Right atrium auricular region (tissue), 2 donors: Measurements from ENCODE around the gene ZNF607. TPM values are rescaled to one million over a fixed set of nuclear protein-coding genes. Genes with fewer than 3 reads are reported as not detected.

ENCODE experiments used
- DNase-seq: peaks from one replicate; pipeline ENCODE4 v3.0.0-alpha.2; 2019; ENCODE audit warnings: low spot score
- H3K27ac ChIP-seq, 2 donors: fragments of 200-600 bp; sonication (generic); 1 replicate in 1 of 2; 2 replicates in 1 of 2; pipeline ENCODE4 v1.5.1; 2016 to 2019
- H3K27me3 ChIP-seq, 2 donors: fragments of 200-600 bp; sonication (generic); one replicate each; pipeline versions ENCODE4 v1.5.1 to v1.6.0; 2017 to 2019
- H3K36me3 ChIP-seq: fragments of 200-600 bp; sonication (generic); one replicate; pipeline ENCODE4 v1.5.1; 2016
- H3K4me1 ChIP-seq, 2 donors: fragments of 200-600 bp; sonication (generic); one replicate each; pipeline versions ENCODE4 v1.5.1 to v1.6.0; 2017 to 2019
- H3K4me3 ChIP-seq, 2 donors: fragments of 200-600 bp; sonication (generic); 1 replicate in 1 of 2; 2 replicates in 1 of 2; pipeline ENCODE4 v1.5.1; 2017 to 2019; ENCODE audit warnings: mild to moderate bottlenecking in 1 of 2, moderate library complexity in 1 of 2
- H3K9me3 ChIP-seq, 2 donors: fragments of 200-600 bp; sonication (generic); one replicate each; pipeline ENCODE4 v1.5.1; 2019
- CTCF ChIP-seq, 2 donors: fragments of 200-600 bp; sonication (generic); IDR thresholded peaks; one replicate each; pipeline ENCODE4 v1.5.1; 2019; ENCODE audit warnings: antibody characterized with exemption in 2 of 2
- total RNA-seq, 2 donors: library from RNA; depleted of rRNA; stranded (reverse); fragments of >200 nt; gene quantifications; one replicate each; pipeline ENCODE4 v1.1.0, GENCODE V29; 2016

Gene ZNF607
- total RNA-seq, 2 donors from 2014 or later = 2.0 to 3.7 TPM

- TF ChIP-seq CTCF (IDR thresholded peaks at IDR 0.05) = no peak
- Histone ChIP-seq H3K9me3 (no peaks in the 10 kb centered on the region), H3K4me3 (peak overlapping the region; percentile 79 to 80), H3K36me3 (no peaks in the 10 kb centered on the region), H3K27ac (peak overlapping the region; percentile 91 to 95), H3K4me1 (peaks cover 0 to 22% of the 10 kb centered on the region in 2 donors), H3K27me3 (no peaks in the 10 kb centered on the region)
- peak; percentile 76 for DNase-seq
These were observed 63.7 kb downstream of the ZNF607 start for GRCh38 chr19:37655689-37656371.

DNA sequence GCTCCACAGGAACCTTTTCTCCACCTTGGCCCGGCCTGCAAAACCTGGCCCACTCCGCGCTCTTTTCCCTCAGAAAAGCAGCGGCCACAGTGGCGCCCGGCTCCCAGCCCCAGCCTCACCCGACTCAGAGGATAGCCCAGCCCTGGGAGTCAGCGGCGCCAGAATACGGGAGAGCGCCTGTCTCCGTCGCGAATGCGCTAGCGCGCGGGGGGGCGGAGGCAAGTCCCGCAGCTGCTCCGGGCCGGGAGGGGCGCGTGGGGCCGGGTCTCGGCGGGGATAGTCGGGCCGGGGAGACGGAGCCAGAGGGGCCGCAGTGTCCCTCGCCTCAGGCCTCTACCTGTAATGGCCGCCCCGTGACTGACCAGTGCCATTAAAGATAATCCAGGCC is 64.3 kb downstream of the ZNF607 start, which contains the start of gene ZFP30:
ZFP30 (minus strand) TSS at position 165 of the 388 bp plus-strand sequence. CDS start 7,643 bp downstream, outside the sequence.
- Histone ChIP-seq H3K4me1 (peaks cover 0 to 22% of the 10 kb centered on the region in 2 donors), H3K9me3 (no peaks in the 10 kb centered on the region), H3K4me3 (peak within 1 kb of the TSS; percentile 79 to 80), H3K27ac (peak within 1 kb of the TSS; percentile 91 to 95), H3K27me3 (no peaks in the 10 kb centered on the region), H3K36me3 (no peaks in the 10 kb centered on the region)
- DNase-seq = peak; percentile 85
- TF ChIP-seq CTCF (IDR thresholded peaks at IDR 0.05) = no peak

DNA sequence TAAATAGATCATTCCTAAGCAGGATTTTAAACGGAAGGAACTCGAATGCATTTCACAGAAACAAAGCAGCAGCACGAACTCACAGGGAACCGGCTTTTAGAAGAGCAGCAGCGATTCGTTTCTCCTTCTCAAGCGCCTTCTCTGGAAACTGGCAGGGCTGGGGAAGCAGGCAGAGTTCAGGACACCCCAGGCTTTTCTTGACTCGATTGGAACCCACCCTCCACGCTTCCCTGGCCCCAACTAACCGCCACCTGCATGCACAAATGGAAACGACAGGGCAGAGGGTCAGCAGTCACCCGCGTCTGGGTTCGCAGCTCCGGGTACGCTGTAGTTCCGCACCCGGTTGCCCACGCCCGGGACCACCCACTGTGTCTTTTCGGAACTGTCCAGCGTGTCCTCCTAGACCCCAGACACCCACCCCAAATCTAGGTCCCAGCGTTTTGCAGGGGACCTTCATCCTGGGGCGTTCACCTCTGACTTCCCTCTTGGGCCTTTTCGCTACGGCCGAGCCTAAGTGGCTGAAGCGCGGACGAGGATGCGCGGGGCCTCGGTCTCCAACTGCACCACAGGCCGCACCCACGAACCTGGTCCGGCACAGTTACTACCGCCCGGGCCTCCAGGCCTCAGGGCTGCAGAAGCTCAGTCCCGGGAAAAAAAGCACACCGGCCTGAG is 64.8 kb downstream of the ZNF607 start:
- no peaks in the 10 kb centered on the region for H3K36me3 ChIP-seq
- H3K4me3 ChIP-seq = peak overlapping the region; percentile 79 to 80
- no peaks in the 10 kb centered on the region for H3K27me3 ChIP-seq
- DNase-seq = no peak
- peaks cover 0 to 4% of the 10 kb centered on the region in 2 donors for H3K9me3 ChIP-seq
- H3K4me1 ChIP-seq = peaks cover 0 to 22% of the 10 kb centered on the region in 2 donors
- TF ChIP-seq CTCF (IDR thresholded peaks at IDR 0.05) = no peak
- peak overlapping the region; percentile 91 to 95 for H3K27ac ChIP-seq

- peak overlapping the region; percentile 91 to 95 for H3K27ac ChIP-seq
- H3K4me3 ChIP-seq = peak overlapping the region; percentile 79 to 80
- H3K36me3 ChIP-seq = no peaks in the 10 kb centered on the region
- DNase-seq = no peak
- H3K27me3 ChIP-seq = no peaks in the 10 kb centered on the region
- no peak for TF ChIP-seq CTCF (IDR thresholded peaks at IDR 0.05)
- peaks cover 0 to 22% of the 10 kb centered on the region in 2 donors for H3K4me1 ChIP-seq
- H3K9me3 ChIP-seq = peaks cover 0 to 4% of the 10 kb centered on the region in 2 donors
These were observed 65.4 kb downstream of the ZNF607 start for GRCh38 chr19:37654118-37654517.

Other genes starting within 250 kb of the ZNF607 start
- gene ZNF793, start 212.8 kb downstream of the ZNF607 start, total RNA-seq = 1 to 10 TPM; 3.4 to 3.5 TPM
- 1 to 10 TPM; 2.3 to 2.7 TPM for gene ZNF571, start 125.0 kb downstream of the ZNF607 start, total RNA-seq
- gene ZNF540, start 124.9 kb downstream of the ZNF607 start, total RNA-seq = 1 to 10 TPM; 2.6 to 3.7 TPM
- gene ZFP30, start 64.3 kb downstream of the ZNF607 start, total RNA-seq = 1 to 10 TPM; 3.5 to 5.0 TPM
- 1 to 10 TPM; 4.6 to 4.9 TPM for gene ZNF573, start 59.8 kb upstream of the ZNF607 start, total RNA-seq
- not detected for gene WDR87, start 186.8 kb upstream of the ZNF607 start, total RNA-seq
- gene SIPA1L3, start 187.4 kb upstream of the ZNF607 start, total RNA-seq = 10 to 100 TPM; 10.7 to 19.6 TPM